Measurements from ENCODE around the gene APOC3.

Gene APOC3

DNA sequence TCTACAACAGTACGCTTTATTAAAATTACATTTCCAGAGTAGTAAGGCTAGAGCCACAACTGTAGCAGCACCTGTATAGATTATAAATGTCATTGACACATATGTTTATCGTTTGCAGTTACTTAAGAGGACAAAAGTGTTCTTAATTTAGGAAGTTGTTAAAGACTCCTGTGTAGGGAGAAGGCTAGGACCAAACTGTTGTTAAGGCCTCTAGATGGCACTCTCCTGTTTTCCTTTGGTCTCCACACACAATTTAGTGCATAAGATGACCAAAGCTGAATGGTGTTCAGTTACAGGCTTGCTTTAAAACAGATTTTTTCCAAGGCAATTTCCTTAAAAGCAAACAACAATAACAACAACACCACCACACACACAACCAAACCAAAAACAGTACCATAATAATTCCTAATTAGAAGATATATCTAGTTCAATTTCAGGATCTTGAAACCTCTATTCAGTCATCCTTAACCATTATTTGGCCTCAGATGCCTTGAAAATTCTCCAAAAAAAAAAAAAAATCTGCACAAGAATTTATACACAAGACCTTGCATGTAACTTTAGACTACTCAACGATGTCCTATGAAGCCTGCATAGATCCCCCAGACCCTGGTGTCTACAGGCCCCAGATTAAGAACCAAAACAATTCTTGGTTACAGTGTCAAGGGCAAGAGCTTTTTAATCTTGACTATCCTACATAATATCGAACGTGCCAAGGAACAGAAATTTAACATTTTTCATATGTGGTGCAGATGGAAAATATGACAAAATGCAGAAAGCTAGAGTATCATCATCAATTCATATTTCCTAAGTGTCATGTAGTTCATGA is 50.3 kb downstream of the APOC3 start:
- ATAC-seq, result peak in 1 of 2 donors; percentile 58

DNA sequence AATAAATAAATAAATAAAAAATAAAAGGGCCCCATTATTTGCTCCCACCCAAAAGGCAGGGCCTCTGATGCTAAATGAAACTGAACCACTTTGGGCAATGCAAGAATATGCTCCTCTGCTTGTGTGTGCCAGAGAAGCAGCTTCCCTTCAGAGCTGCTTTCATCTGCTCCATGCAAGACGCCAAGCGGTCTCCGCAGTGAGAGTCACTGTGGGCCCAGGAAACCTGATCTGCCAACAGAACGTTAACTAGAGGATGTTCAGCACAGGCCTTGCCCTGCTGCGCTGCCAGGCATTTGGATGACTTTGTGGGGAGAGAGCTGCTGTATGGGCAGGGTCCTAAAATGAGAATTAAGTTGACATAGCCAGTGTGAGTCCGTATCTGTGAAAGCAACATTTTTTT is 51.4 kb downstream of the APOC3 start:
- no peak for ATAC-seq

DNA sequence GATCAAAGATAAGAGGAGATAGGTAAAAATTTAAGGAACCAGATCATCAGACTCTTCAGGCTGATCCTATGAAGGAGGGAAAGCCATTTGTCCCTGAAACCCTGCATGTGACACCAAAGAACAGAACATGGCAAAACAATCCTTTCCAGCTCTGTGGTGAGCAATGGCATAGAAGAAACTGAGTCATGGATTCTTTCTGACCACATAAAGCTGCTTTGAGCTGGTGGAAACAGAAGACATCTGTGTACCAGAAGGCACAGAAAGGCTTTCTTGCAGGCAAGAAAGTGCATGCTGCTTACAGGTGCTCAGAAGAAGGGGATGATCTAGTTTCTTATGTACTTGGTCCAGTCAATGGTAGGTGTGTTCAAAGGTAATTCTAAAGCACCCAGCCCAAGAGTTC is 52.7 kb downstream of the APOC3 start:
- peak; percentile 53 to 66 for ATAC-seq

Measured in activated CD4-positive, CD25-positive, alpha-beta regulatory T cell treated with anti-CD3 and anti-CD28 coated beads, Interleukin-2, amount 50 U/mL, for 24 hours (primary cell).